Heart left ventricle (tissue), 16 donors: ENCODE results near the gene KRT85. TPM values are rescaled to one million over a fixed set of nuclear protein-coding genes. Genes with fewer than 3 reads are reported as not detected.

Experiments used
- ATAC-seq, 4 donors: fragments of 200-7000 bp; cut with Tn5 transposase; one replicate each; pipeline ENCODE4 v1.9.1; 2020 to 2022; ENCODE audit warnings: moderate library complexity in 4 of 4, mild to moderate bottlenecking in 3 of 4, moderate number of reproducible peaks in 1 of 4
- DNase-seq, 5 donors: peaks; one replicate each; pipeline ENCODE4 v3.0.0-alpha.2; 2020
- H3K27ac ChIP-seq, 12 donors: fragments of 200-600 bp; sonication (generic) in 4 of 12; one replicate each; pipeline versions ENCODE4 v1.5.0 to v1.8.0; 2016 to 2022; ENCODE audit warnings: mild to moderate bottlenecking in 2 of 12
- H3K27me3 ChIP-seq, 9 donors: fragments of 200-600 bp; sonication (generic) in 2 of 9; one replicate each; pipeline versions ENCODE4 v1.5.1 to v1.8.0; 2016 to 2022; ENCODE audit warnings: mild to moderate bottlenecking in 3 of 9
- H3K36me3 ChIP-seq, 9 donors: fragments of 200-600 bp; sonication (generic) in 2 of 9; one replicate each; pipeline versions ENCODE4 v1.5.0 to v1.8.0; 2018 to 2022; ENCODE audit warnings: mild to moderate bottlenecking in 2 of 9
- H3K4me1 ChIP-seq, 12 donors: fragments of 200-600 bp; sonication (generic) in 4 of 12; one replicate each; pipeline versions ENCODE4 v1.5.0 to v1.8.0; 2016 to 2022; ENCODE audit warnings: mild to moderate bottlenecking in 3 of 12
- H3K4me3 ChIP-seq, 12 donors: fragments of 200-600 bp; sonication (generic) in 4 of 12; one replicate each; pipeline versions ENCODE4 v1.5.0 to v1.8.0; 2017 to 2022; ENCODE audit warnings: mild to moderate bottlenecking in 9 of 12, moderate library complexity in 4 of 12
- H3K9me3 ChIP-seq, 12 donors: fragments of 200-600 bp; sonication (generic) in 4 of 12; one replicate each; pipeline versions ENCODE4 v1.5.0 to v1.8.0; 2016 to 2022; ENCODE audit warnings: mild to moderate bottlenecking in 1 of 12
- POLR2A ChIP-seq, 2 donors: fragments of 450-650 bp; IDR thresholded peaks; one replicate each; pipeline ENCODE4 v1.6.1; 2017; ENCODE audit warnings: antibody characterized with exemption in 2 of 2, mild to moderate bottlenecking in 2 of 2, moderate library complexity in 2 of 2
- WGBS, 4 donors: extraction: QIAGEN DNeasy Blood & Tissue Kit in 2 of 4; methylation state at CpG; one replicate each; pipeline versions ENCODE4 v1.1.5 to v1.1.7; 2013 to 2018; 5-methylcytosine and 5-hydroxymethylcytosine counted together
- intact Hi-C, 10 donors: fragments of 100-400 bp; cut with DNase I; formaldehyde crosslinking; loops; one replicate each; pipeline versions ENCODE4 v1.11.1 to v1.14.2; 2022
- polyA plus RNA-seq, 2 donors: library from polyadenylated mRNA; stranded (reverse); fragments of 200-250 nt; gene quantifications; one replicate each; pipeline ENCODE4 v1.2.3, GENCODE V29; 2013
- total RNA-seq, 9 donors: library from RNA; depleted of rRNA in 2 of 9; stranded (reverse); fragments of >200 nt in 2 of 9; fragmentation: NEBNext Ultra II Directional in 3 of 9; extraction: Animal tissue kit (Norgen Biotek cat#: 25700) in 3 of 9; gene quantifications; one replicate each; pipeline versions ENCODE4 v1.1.0 to v1.2.4, GENCODE V29; 2016 to 2023
- TF ChIP-seq, protein P1 (sequence below), 12 donors: fragments of 200-600 bp; sonication (generic) in 4 of 12; IDR thresholded peaks; one replicate each; pipeline versions ENCODE4 v1.5.0 to v1.8.0; 2018 to 2022; ENCODE audit warnings: antibody characterized with exemption in 12 of 12, mild to moderate bottlenecking in 5 of 12
- donor health status: ischemic (EF 13 %, LVEDD 7.1; RV severe dilation, severe dysfunction).
- donor health status: healthy with polysubstance abuse.
- donor health status: DM: no; HTN: yes; CAD: no.
- donor health status: DM: no; HTN: no; CAD: no.
- donor health status: ischemic (EF 25% LVEDD 6.9; RV normal size, moderate dysfunction).
- donor health status: ischemic (EF 25% LVEDD 5.7; RV mildly dilated, moderate dysfunction).
- donor health status: healthy.
- donor health status: DM: yes; HTN: yes; CAD: no.
- donor health status: ischemic (EF 35%, LVEDD 5.7; RV mildly dilated, moderate dysfunction).
- donor health status: nonischemic (EF 11% LVEDD 7.7; RV severe dilation, severe dysfunction).
- donor health status: DM: yes; HTN: yes; CAD: no.
- donor health status: PGD.
- donor health status: ischemic (EF 29% LVEDD 5.4; RV normal size, mild dysfunction).
- donor health status: nonischemic (EF 23%, LVEDD 6.1; RV moderate dilation, normal function).

KRT85 gene
- total and polyA plus RNA-seq, 11 donors: not detected

- DNase-seq (no peak), ATAC-seq (no peak)
- intact Hi-C loops: loop anchor here (5.0 to 10.0 kb wide), 11 partner anchors 137 to 612 kb away; partner anchors contain the start of gene KRT74 (in 2 of the 10)
- Histone ChIP-seq H3K27me3 (peaks cover 0 to 10% (median 0%) of the 10 kb centered on the region in 9 donors), H3K36me3 (no peaks in the 10 kb centered on the region), H3K9me3 (peaks cover 0 to 8% (median 0%) of the 10 kb centered on the region in 12 donors), H3K4me1 (peaks cover 0 to 10% (median 0%) of the 10 kb centered on the region in 12 donors), H3K27ac (no peak overlapping the region), H3K4me3 (no peak overlapping the region)
- no peak for TF ChIP-seq POLR2A (IDR thresholded peaks at IDR 0.05)
- 71 to 94% (median 80%) methylated on average over 3 to 6 of the region's 6 CpGs for WGBS, 4 donors
Measured at GRCh38 chr12:52369809-52370208, 2.5 kb upstream of the KRT85 start.

GRCh38 chr12:52369211-52369610, 1.9 kb upstream of the KRT85 start:
- DNase-seq: no peak
- Histone ChIP-seq H3K27me3 (peaks cover 0 to 10% (median 0%) of the 10 kb centered on the region in 9 donors), H3K4me3 (no peak overlapping the region), H3K9me3 (peaks cover 0 to 7% (median 0%) of the 10 kb centered on the region in 12 donors), H3K4me1 (peaks cover 0 to 10% (median 0%) of the 10 kb centered on the region in 12 donors), H3K27ac (no peak overlapping the region), H3K36me3 (no peaks in the 10 kb centered on the region)
- WGBS, 4 donors: 43 to 85% (median 73%) methylated on average over 3 of the region's 3 CpGs
- no peak for TF ChIP-seq POLR2A (IDR thresholded peaks at IDR 0.05)
- TF ChIP-seq, protein P1, sequence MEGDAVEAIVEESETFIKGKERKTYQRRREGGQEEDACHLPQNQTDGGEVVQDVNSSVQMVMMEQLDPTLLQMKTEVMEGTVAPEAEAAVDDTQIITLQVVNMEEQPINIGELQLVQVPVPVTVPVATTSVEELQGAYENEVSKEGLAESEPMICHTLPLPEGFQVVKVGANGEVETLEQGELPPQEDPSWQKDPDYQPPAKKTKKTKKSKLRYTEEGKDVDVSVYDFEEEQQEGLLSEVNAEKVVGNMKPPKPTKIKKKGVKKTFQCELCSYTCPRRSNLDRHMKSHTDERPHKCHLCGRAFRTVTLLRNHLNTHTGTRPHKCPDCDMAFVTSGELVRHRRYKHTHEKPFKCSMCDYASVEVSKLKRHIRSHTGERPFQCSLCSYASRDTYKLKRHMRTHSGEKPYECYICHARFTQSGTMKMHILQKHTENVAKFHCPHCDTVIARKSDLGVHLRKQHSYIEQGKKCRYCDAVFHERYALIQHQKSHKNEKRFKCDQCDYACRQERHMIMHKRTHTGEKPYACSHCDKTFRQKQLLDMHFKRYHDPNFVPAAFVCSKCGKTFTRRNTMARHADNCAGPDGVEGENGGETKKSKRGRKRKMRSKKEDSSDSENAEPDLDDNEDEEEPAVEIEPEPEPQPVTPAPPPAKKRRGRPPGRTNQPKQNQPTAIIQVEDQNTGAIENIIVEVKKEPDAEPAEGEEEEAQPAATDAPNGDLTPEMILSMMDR (IDR thresholded peaks at IDR 0.05): no peak
- intact Hi-C loops: no loop called here
- ATAC-seq: no peak

DNA sequence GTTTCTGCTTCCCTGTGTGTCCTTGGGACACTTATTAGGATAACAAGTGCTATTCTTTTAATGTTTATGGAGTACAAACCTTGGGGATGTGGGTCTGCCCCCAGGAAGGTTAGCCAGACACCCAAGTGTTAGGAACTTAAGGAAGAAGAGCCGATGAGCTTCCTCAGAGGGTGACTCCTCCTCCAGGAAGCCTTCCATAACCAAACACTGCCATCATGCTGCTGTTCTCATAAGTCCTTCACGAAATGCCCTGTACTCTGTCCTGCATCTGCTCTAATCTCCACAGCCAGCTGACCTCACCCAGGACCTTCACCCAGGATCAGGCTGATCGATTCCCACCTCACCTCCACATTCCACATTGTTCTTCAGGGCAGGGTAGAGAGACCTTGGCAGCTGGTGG, 1.2 kb upstream of the KRT85 start:
- Histone ChIP-seq H3K27ac (no peak overlapping the region), H3K36me3 (no peaks in the 10 kb centered on the region), H3K9me3 (peaks cover 0 to under 1% (median 0%) of the 10 kb centered on the region in 12 donors), H3K4me1 (peaks cover 0 to 10% (median 0%) of the 10 kb centered on the region in 12 donors), H3K27me3 (peaks cover 0 to 10% (median 0%) of the 10 kb centered on the region in 9 donors), H3K4me3 (no peak overlapping the region)
- WGBS, 4 donors: 52 to 90% (median 62%) methylated on average over 3 of the region's 3 CpGs
- intact Hi-C loops: no loop called here
- ATAC-seq (no peak), DNase-seq (no peak)
- no peak for TF ChIP-seq POLR2A (IDR thresholded peaks at IDR 0.05)
- TF ChIP-seq, protein P1 (IDR thresholded peaks at IDR 0.05): no peak

DNA sequence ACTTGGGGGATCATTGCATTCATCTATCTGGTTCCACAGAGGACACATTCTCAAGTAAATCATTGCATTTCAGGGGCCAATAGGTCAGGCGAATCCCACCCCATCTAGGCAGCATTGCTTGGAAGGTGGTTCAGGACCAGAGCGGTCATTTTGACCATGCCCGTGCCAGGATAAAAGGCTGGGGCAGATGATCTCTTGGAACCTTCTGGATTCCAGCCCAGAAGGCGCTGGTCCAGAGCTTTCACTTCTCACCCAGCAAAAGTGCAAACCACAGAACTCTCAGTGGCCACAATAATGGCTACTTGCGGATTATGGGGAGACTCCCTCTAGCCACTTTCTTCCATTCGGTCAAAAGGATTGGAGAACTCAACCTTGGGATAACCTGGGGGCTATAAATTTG, 595 bp upstream of the KRT85 start:
- ATAC-seq (no peak), DNase-seq (no peak)
- Histone ChIP-seq H3K36me3 (no peaks in the 10 kb centered on the region), H3K4me1 (peaks cover 0 to 10% (median 0%) of the 10 kb centered on the region in 12 donors), H3K9me3 (no peaks in the 10 kb centered on the region), H3K4me3 (no peak overlapping the region), H3K27ac (no peak overlapping the region), H3K27me3 (peaks cover 0 to 10% (median 0%) of the 10 kb centered on the region in 9 donors)
- no peak for TF ChIP-seq POLR2A (IDR thresholded peaks at IDR 0.05)
- TF ChIP-seq, protein P1 (IDR thresholded peaks at IDR 0.05): no peak
- 75 to 83% (median 80%) methylated on average over 6 of the region's 6 CpGs for WGBS, 4 donors
- intact Hi-C loops: no loop called here
